CD4-positive, alpha-beta T cell (primary cell): Measurements from ENCODE around the gene RIC3. TPM values are rescaled to one million over a fixed set of nuclear protein-coding genes. Genes with fewer than 3 reads are reported as not detected.

Experiments used
- ATAC-seq: fragments of 200-7000 bp; cut with Tn5 transposase; one replicate; pipeline ENCODE4 v1.10.0; 2022; ENCODE audit warnings: mild to moderate bottlenecking; ENCODE audit not compliant: poor library complexity
- CTCF ChIA-PET: fragments of 350-600 bp; sonication (Branson Sonifier 250); formaldehyde crosslinking; loops from one replicate; lab custom pipeline; 2021; ENCODE audit warnings: antibody characterized with exemption, inconsistent platforms; lab: Charles Lee
- POLR2A ChIA-PET: fragments of 350-600 bp; sonication (Branson Sonifier 250); formaldehyde crosslinking; loops from one replicate; lab custom pipeline; 2021; ENCODE audit warnings: antibody characterized with exemption, inconsistent platforms; lab: Charles Lee
- DNase-seq, 14 experiments: peaks; one replicate each; pipeline ENCODE4 v3.0.0-alpha.2; 2013 to 2020; ENCODE audit warnings: mixed read lengths in 2 of 14
- H3K27ac ChIP-seq, 2 donors: one replicate each; pipeline versions ENCODE4 v1.5.1 to v1.7.0; 2013; ENCODE audit warnings: low read length in 2 of 2, low read depth in 1 of 2, mild to moderate bottlenecking in 1 of 2
- H3K27me3 ChIP-seq, 2 experiments: 1 replicate in 1 of 2; 2 replicates in 1 of 2; pipeline versions ENCODE4 v1.6.1 to v1.7.0; 2013; ENCODE audit warnings: low read length in 2 of 2, control low read depth in 1 of 2, mild to moderate bottlenecking in 1 of 2, moderate library complexity in 1 of 2; ENCODE audit not compliant: insufficient read depth in 2 of 2, control insufficient read depth in 1 of 2
- H3K36me3 ChIP-seq: one replicate; pipeline ENCODE4 v1.6.1; 2013; ENCODE audit warnings: low read length, control low read depth; ENCODE audit not compliant: insufficient read depth
- H3K4me1 ChIP-seq: one replicate; pipeline ENCODE4 v1.6.1; 2013; ENCODE audit warnings: low read length, control low read depth; ENCODE audit not compliant: insufficient read depth
- H3K4me3 ChIP-seq: one replicate; pipeline ENCODE4 v1.5.1; 2013; ENCODE audit warnings: mild to moderate bottlenecking, low read length, moderate library complexity
- H3K9me3 ChIP-seq, 2 experiments: 1 replicate in 1 of 2; 2 replicates in 1 of 2; pipeline versions ENCODE4 v1.6.1 to v1.7.0; 2013; ENCODE audit warnings: low read length in 2 of 2, mild to moderate bottlenecking in 2 of 2, control low read depth in 1 of 2, moderate library complexity in 1 of 2; ENCODE audit not compliant: control insufficient read depth in 1 of 2, insufficient read depth in 1 of 2
- H3K27ac Mint-ChIP-seq: one replicate; pipeline ENCODE4 v1.8.0; 2020; ENCODE audit warnings: mixed read lengths
- H3K27me3 Mint-ChIP-seq: one replicate; pipeline ENCODE4 v1.8.0; 2021; ENCODE audit warnings: mixed read lengths
- H3K36me3 Mint-ChIP-seq: one replicate; pipeline ENCODE4 v1.8.0; 2021; ENCODE audit warnings: low read depth, mixed read lengths
- H3K4me1 Mint-ChIP-seq: one replicate; pipeline ENCODE4 v1.8.0; 2021; ENCODE audit warnings: low read depth, mixed read lengths
- H3K4me3 Mint-ChIP-seq: one replicate; pipeline ENCODE4 v1.8.0; 2020; ENCODE audit warnings: mild to moderate bottlenecking, mixed read lengths
- H3K9me3 Mint-ChIP-seq: one replicate; pipeline ENCODE4 v1.8.0; 2020; ENCODE audit warnings: mixed read lengths
- CTCF ChIP-seq: fragments of 200-600 bp; IDR thresholded peaks from one replicate; pipeline ENCODE4 v1.8.0; 2022; ENCODE audit warnings: antibody characterized with exemption, mild to moderate bottlenecking
- intact Hi-C, 2 experiments: fragments of 100-400 bp; cut with DNase I in 1 of 2; cut with micrococcal nuclease in 1 of 2; formaldehyde crosslinking; loops; one replicate each; pipeline versions ENCODE4 v1.15.1 to v1.9.0; 2023 to 2025; cut with DNase I, micrococcal nuclease
- total RNA-seq, 174 experiments: library from RNA in 2 of 174; stranded (reverse) in 2 of 174; gene quantifications; one replicate each; pipeline ENCODE4 v1.2.3 and lab custom pipeline; 2021 to 2026

The RIC3 gene
- total RNA-seq, 2 experiments from 2014 or later: 55.3 to 57.6 TPM

- Mint-ChIP-seq H3K4me1 (no peaks in the 10 kb centered on the region), H3K4me3 (no peak overlapping the region), H3K27ac (no peak overlapping the region), H3K36me3 (peaks cover 6% of the 10 kb centered on the region), H3K27me3 (no peaks in the 10 kb centered on the region), H3K9me3 (no peaks in the 10 kb centered on the region)
- no peak overlapping the region for H3K27ac ChIP-seq
- no peaks in the 10 kb centered on the region for H3K9me3 ChIP-seq
- no peaks in the 10 kb centered on the region for H3K36me3 ChIP-seq
- no peaks in the 10 kb centered on the region for H3K4me1 ChIP-seq
- no peak for TF ChIP-seq CTCF
- H3K27me3 ChIP-seq: no peaks in the 10 kb centered on the region
- CTCF ChIA-PET: interaction anchor here (1.7 to 3.0 kb wide), 3 partner anchors 10 to 94 kb away, joined by 4 to 28 read pairs (median 26); no protein-coding TSS in a partner anchor
- DNase-seq: no peak
- no peak overlapping the region for H3K4me3 ChIP-seq
- intact Hi-C loops: no loop called here
- POLR2A ChIA-PET: no interaction called here
- no peak for ATAC-seq
Measured at GRCh38 chr11:8100605-8101004, 68.2 kb downstream of the RIC3 start.

GRCh38 chr11:8100158-8100557 lies 68.7 kb downstream of the RIC3 start:
- Mint-ChIP-seq H3K4me3 (no peak overlapping the region), H3K36me3 (peaks cover 4% of the 10 kb centered on the region), H3K4me1 (no peaks in the 10 kb centered on the region), H3K9me3 (no peaks in the 10 kb centered on the region), H3K27me3 (no peaks in the 10 kb centered on the region), H3K27ac (no peak overlapping the region)
- Histone ChIP-seq H3K27ac (no peak overlapping the region), H3K27me3 (no peaks in the 10 kb centered on the region), H3K9me3 (peaks cover 0 to 3% of the 10 kb centered on the region in 2 experiments), H3K4me3 (no peak overlapping the region), H3K36me3 (no peaks in the 10 kb centered on the region), H3K4me1 (no peaks in the 10 kb centered on the region)
- no peak for TF ChIP-seq CTCF
- CTCF ChIA-PET: interaction anchor here (1.1 to 3.0 kb wide), 4 partner anchors 10 to 94 kb away, joined by 4 to 28 read pairs (median 16); no protein-coding TSS in a partner anchor
- ATAC-seq (no peak), DNase-seq (no peak)
- intact Hi-C loops: no loop called here
- POLR2A ChIA-PET: no interaction called here

GRCh38 chr11:8099291-8099899 lies 69.4 kb downstream of the RIC3 start:
- intact Hi-C loops: loop anchor here (1.0 to 2.0 kb wide), 4 partner anchors 65 to 207 kb away; no protein-coding TSS in a partner anchor
- peak; percentile 44 to 79 (median 68) for DNase-seq
- no peaks in the 10 kb centered on the region for H3K9me3 Mint-ChIP-seq
- TF ChIP-seq CTCF: peak; percentile 67
- ATAC-seq: peak; percentile 52
- H3K4me3 ChIP-seq: no peak overlapping the region
- H3K27me3 Mint-ChIP-seq: no peaks in the 10 kb centered on the region
- H3K36me3 ChIP-seq: no peaks in the 10 kb centered on the region
- H3K27ac Mint-ChIP-seq: no peak overlapping the region
- ChIA-PET CTCF (interaction anchor here (0.5 to 3.0 kb wide), 10 partner anchors 9 to 628 kb away, joined by 3 to 28 read pairs (median 4); no protein-coding TSS in a partner anchor), POLR2A (interaction anchor here (1.1 to 1.8 kb wide), 2 partner anchors 93 to 112 kb away, joined by 4 to 7 read pairs; partner anchors contain the start of gene EIF3F)
- H3K9me3 ChIP-seq: peaks cover 0 to 4% of the 10 kb centered on the region in 2 experiments
- H3K27ac ChIP-seq: no peak overlapping the region
- H3K4me3 Mint-ChIP-seq: no peak overlapping the region
- H3K36me3 Mint-ChIP-seq: peaks cover under 1% of the 10 kb centered on the region
- no peaks in the 10 kb centered on the region for H3K4me1 ChIP-seq
- H3K4me1 Mint-ChIP-seq: no peaks in the 10 kb centered on the region
- no peaks in the 10 kb centered on the region for H3K27me3 ChIP-seq
